Loucy (cell line): Measurements from ENCODE around the gene MYO3B.

Experiments used
- CTCF ChIP-seq: fragments of 200-600 bp; sonication (generic); conservative IDR thresholded peaks from 2 replicates; pipeline ENCODE4 v1.5.1; 2014; ENCODE audit warnings: mild to moderate bottlenecking, antibody characterized with exemption, low read length
- EZH2phosphoT487 ChIP-seq: fragments of 200-600 bp; IDR thresholded peaks from 2 replicates; pipeline ENCODE4 v1.6.1; 2018; ENCODE audit warnings: antibody characterized with exemption, mild to moderate bottlenecking, moderate library complexity, borderline replicate concordance

- TF ChIP-seq CTCF (no peak), EZH2phosphoT487 (no peak)
These were observed 501.7 kb downstream of the MYO3B start for GRCh38 chr2:170679607-170680079.
